Measurements from ENCODE around the gene INSR.

The INSR gene

DNA sequence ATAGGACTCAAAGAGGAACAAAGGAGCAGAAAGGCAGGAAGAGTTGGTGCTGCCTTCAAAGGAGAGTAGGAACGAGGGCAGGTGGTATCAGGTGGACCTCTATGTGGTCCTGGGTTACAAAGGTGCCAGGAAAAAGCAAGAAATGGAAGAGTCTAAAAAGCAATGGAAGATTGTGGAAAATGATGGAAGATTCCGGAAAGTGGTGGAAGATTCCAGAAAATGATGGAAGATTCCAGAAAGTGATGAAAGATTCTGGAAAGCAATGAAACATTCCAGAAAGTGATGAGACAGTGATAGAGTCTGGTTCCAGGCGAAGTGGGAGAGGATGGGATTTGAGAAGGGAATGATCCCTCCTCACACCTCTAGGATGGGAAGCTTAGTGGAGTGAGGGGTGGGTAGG is 169.4 kb downstream of the INSR start:
- H3K4ac ChIP-seq (ENCODE audit: low read depth, low read length): no peak overlapping the region
- H2AFZ ChIP-seq (ENCODE audit: insufficient read depth, low read length, poor library complexity): no peak overlapping the region
- no peak overlapping the region for H3K9ac ChIP-seq (ENCODE audit: low read length)
- peaks cover 11 to 15% of the 10 kb centered on the region in 2 experiments for H3K36me3 ChIP-seq (ENCODE audit: control insufficient read depth in 1 of 2, insufficient read depth in 2 of 2, low read length in 2 of 2)
- no peaks in the 10 kb centered on the region for H3K79me1 ChIP-seq (ENCODE audit: low read length)
- H3K4me1 ChIP-seq (ENCODE audit: control insufficient read depth in 1 of 2, insufficient read depth in 2 of 2, low read length in 2 of 2): no peaks in the 10 kb centered on the region
- no peak overlapping the region for H2BK12ac ChIP-seq (ENCODE audit: low read length)
- no peaks in the 10 kb centered on the region for H3K27me3 ChIP-seq (ENCODE audit: insufficient read depth, low read length)
- no peak overlapping the region for H4K12ac ChIP-seq (ENCODE audit: low read depth, low read length)
- H3K27ac ChIP-seq (ENCODE audit: low read depth, low read length): no peak overlapping the region
- no peak overlapping the region for H2BK120ac ChIP-seq (ENCODE audit: insufficient read depth, low read length, poor library complexity)
- H3K79me2 ChIP-seq (ENCODE audit: control insufficient read depth, insufficient read depth, low read length, poor library complexity): no peaks in the 10 kb centered on the region
- no peak for DNase-seq
- H4K8ac ChIP-seq (ENCODE audit: low read depth, low read length): no peak overlapping the region
- H2BK5ac ChIP-seq (ENCODE audit: low read depth, low read length, poor library complexity): no peak overlapping the region
- no peak overlapping the region for H3K4me2 ChIP-seq (ENCODE audit: low read length)
- no peak overlapping the region for H2AK5ac ChIP-seq (ENCODE audit: low read length)
- no peak overlapping the region for H4K91ac ChIP-seq (ENCODE audit: low read depth, low read length)
- H3K4me3 ChIP-seq (ENCODE audit: low read depth, low read length): no peak overlapping the region
- peaks cover 10% of the 10 kb centered on the region for H3K9me3 ChIP-seq (ENCODE audit: insufficient read depth, low read depth, low read length)
- WGBS (ENCODE audit: extremely low coverage, insufficient coverage, insufficient read length): no CpG with 5 or more reads among the region's 3 CpGs
- H3K14ac ChIP-seq (ENCODE audit: low read length): no peak overlapping the region
- no peak overlapping the region for H3K18ac ChIP-seq (ENCODE audit: low read length)
- no peak overlapping the region for H3K23ac ChIP-seq (ENCODE audit: low read length)

DNA sequence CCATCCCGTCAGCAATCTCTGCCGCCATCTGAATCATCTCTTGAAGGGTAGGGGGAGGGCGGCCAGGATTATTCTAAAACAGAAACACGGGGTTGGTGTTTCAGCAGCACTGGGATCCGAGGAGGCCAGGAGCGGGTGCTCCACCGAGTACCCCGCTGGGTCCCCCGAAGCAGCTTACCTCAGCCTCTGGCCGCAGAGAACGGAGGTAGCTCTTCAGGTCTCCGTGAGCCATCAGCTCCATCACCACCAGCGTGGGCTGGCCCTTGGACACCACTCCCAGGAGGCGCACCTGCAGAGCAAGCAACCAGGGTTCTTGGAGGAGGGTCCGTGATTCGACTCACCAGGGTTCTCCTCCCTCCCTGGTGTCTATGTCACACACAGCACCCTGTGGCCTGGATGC is 171.5 kb downstream of the INSR start:
- Histone ChIP-seq H4K91ac (ENCODE audit: low read depth, low read length) (no peak overlapping the region), H3K4me3 (ENCODE audit: low read depth, low read length) (no peak overlapping the region), H3K14ac (ENCODE audit: low read length) (no peak overlapping the region), H2BK12ac (ENCODE audit: low read length) (no peak overlapping the region), H3K79me2 (ENCODE audit: control insufficient read depth, insufficient read depth, low read length, poor library complexity) (no peaks in the 10 kb centered on the region), H3K79me1 (ENCODE audit: low read length) (no peaks in the 10 kb centered on the region), H3K23ac (ENCODE audit: low read length) (no peak overlapping the region), H2AFZ (ENCODE audit: insufficient read depth, low read length, poor library complexity) (no peak overlapping the region), H2BK5ac (ENCODE audit: low read depth, low read length, poor library complexity) (no peak overlapping the region), H4K12ac (ENCODE audit: low read depth, low read length) (no peak overlapping the region), H3K27me3 (ENCODE audit: insufficient read depth, low read length) (no peaks in the 10 kb centered on the region), H3K4ac (ENCODE audit: low read depth, low read length) (no peak overlapping the region), H3K27ac (ENCODE audit: low read depth, low read length) (no peak overlapping the region), H3K9me3 (ENCODE audit: insufficient read depth, low read depth, low read length) (peaks cover 12% of the 10 kb centered on the region), H4K8ac (ENCODE audit: low read depth, low read length) (no peak overlapping the region), H2AK5ac (ENCODE audit: low read length) (no peak overlapping the region), H3K36me3 (ENCODE audit: control insufficient read depth in 1 of 2, insufficient read depth in 2 of 2, low read length in 2 of 2) (peaks cover 13 to 20% of the 10 kb centered on the region in 2 experiments), H3K9ac (ENCODE audit: low read length) (no peak overlapping the region), H3K18ac (ENCODE audit: low read length) (no peak overlapping the region), H3K4me1 (ENCODE audit: control insufficient read depth in 1 of 2, insufficient read depth in 2 of 2, low read length in 2 of 2) (no peaks in the 10 kb centered on the region), H3K4me2 (ENCODE audit: low read length) (no peak overlapping the region), H2BK120ac (ENCODE audit: insufficient read depth, low read length, poor library complexity) (no peak overlapping the region)
- no CpG with 5 or more reads among the region's 16 CpGs for WGBS (ENCODE audit: extremely low coverage, insufficient coverage, insufficient read length)
- DNase-seq: no peak

DNA sequence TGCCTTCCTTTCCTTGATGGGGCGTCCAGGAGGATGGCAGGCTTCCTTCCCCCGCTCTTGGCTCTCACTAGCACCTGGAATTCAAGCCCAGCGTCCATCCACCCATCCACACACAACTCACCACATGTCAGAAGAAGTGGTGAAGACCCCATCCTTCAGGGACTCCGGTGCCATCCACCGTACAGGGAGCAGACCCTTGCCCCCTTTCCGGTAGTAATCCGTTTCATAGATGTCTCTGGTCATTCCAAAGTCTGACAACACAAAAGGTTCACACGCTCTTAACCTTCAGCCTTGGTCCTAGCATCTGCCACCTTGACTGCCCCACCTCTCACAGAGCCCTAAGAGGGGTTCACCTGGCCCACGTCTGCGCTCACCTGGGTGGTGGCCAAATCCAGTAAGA is 173.7 kb downstream of the INSR start:
- Histone ChIP-seq H3K27ac (ENCODE audit: low read depth, low read length) (no peak overlapping the region), H3K4me2 (ENCODE audit: low read length) (no peak overlapping the region), H4K12ac (ENCODE audit: low read depth, low read length) (no peak overlapping the region), H3K79me2 (ENCODE audit: control insufficient read depth, insufficient read depth, low read length, poor library complexity) (no peaks in the 10 kb centered on the region), H3K18ac (ENCODE audit: low read length) (no peak overlapping the region), H2AK5ac (ENCODE audit: low read length) (no peak overlapping the region), H3K9me3 (ENCODE audit: insufficient read depth, low read depth, low read length) (peaks cover 6% of the 10 kb centered on the region), H4K8ac (ENCODE audit: low read depth, low read length) (no peak overlapping the region), H3K79me1 (ENCODE audit: low read length) (no peaks in the 10 kb centered on the region), H2BK120ac (ENCODE audit: insufficient read depth, low read length, poor library complexity) (no peak overlapping the region), H3K4me1 (ENCODE audit: control insufficient read depth in 1 of 2, insufficient read depth in 2 of 2, low read length in 2 of 2) (no peaks in the 10 kb centered on the region), H3K23ac (ENCODE audit: low read length) (no peak overlapping the region), H3K9ac (ENCODE audit: low read length) (no peak overlapping the region), H4K91ac (ENCODE audit: low read depth, low read length) (no peak overlapping the region), H2AFZ (ENCODE audit: insufficient read depth, low read length, poor library complexity) (no peak overlapping the region), H3K14ac (ENCODE audit: low read length) (no peak overlapping the region), H3K27me3 (ENCODE audit: insufficient read depth, low read length) (no peaks in the 10 kb centered on the region), H2BK5ac (ENCODE audit: low read depth, low read length, poor library complexity) (no peak overlapping the region), H3K4me3 (ENCODE audit: low read depth, low read length) (no peak overlapping the region), H3K36me3 (ENCODE audit: control insufficient read depth in 1 of 2, insufficient read depth in 2 of 2, low read length in 2 of 2) (peaks cover 6 to 10% of the 10 kb centered on the region in 2 experiments), H3K4ac (ENCODE audit: low read depth, low read length) (no peak overlapping the region), H2BK12ac (ENCODE audit: low read length) (no peak overlapping the region)
- WGBS (ENCODE audit: extremely low coverage, insufficient coverage, insufficient read length): no CpG with 5 or more reads among the region's 10 CpGs
- no peak for DNase-seq

DNA sequence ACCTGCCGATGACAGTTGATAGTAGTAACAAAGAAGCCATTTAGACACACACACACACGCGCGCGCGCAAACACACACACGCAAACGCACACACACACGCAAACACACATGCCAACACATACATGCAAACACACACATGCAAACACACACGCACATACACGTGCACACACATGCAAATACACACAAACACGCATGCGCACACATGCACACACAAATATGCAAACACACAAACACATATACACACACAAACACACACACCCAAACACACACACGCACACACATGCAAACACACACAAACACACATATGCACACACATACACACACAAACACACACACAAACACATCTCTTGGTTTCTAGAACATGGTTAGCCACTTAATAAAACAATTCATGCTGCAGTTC is 174.6 kb downstream of the INSR start:
- Histone ChIP-seq H3K79me1 (ENCODE audit: low read length) (no peaks in the 10 kb centered on the region), H3K9me3 (ENCODE audit: insufficient read depth, low read depth, low read length) (peaks cover 2% of the 10 kb centered on the region), H2AFZ (ENCODE audit: insufficient read depth, low read length, poor library complexity) (no peak overlapping the region), H3K4me3 (ENCODE audit: low read depth, low read length) (peak overlapping the region; percentile 20), H4K8ac (ENCODE audit: low read depth, low read length) (no peak overlapping the region), H2AK5ac (ENCODE audit: low read length) (no peak overlapping the region), H3K36me3 (ENCODE audit: control insufficient read depth in 1 of 2, insufficient read depth in 2 of 2, low read length in 2 of 2) (peaks cover 2 to 6% of the 10 kb centered on the region in 2 experiments), H3K14ac (ENCODE audit: low read length) (no peak overlapping the region), H2BK120ac (ENCODE audit: insufficient read depth, low read length, poor library complexity) (no peak overlapping the region), H3K4ac (ENCODE audit: low read depth, low read length) (no peak overlapping the region), H3K18ac (ENCODE audit: low read length) (no peak overlapping the region), H3K27me3 (ENCODE audit: insufficient read depth, low read length) (no peaks in the 10 kb centered on the region), H2BK12ac (ENCODE audit: low read length) (no peak overlapping the region), H3K9ac (ENCODE audit: low read length) (no peak overlapping the region), H3K4me2 (ENCODE audit: low read length) (no peak overlapping the region), H4K12ac (ENCODE audit: low read depth, low read length) (no peak overlapping the region), H2BK5ac (ENCODE audit: low read depth, low read length, poor library complexity) (no peak overlapping the region), H3K23ac (ENCODE audit: low read length) (no peak overlapping the region), H3K27ac (ENCODE audit: low read depth, low read length) (no peak overlapping the region), H3K4me1 (ENCODE audit: control insufficient read depth in 1 of 2, insufficient read depth in 2 of 2, low read length in 2 of 2) (no peaks in the 10 kb centered on the region), H3K79me2 (ENCODE audit: control insufficient read depth, insufficient read depth, low read length, poor library complexity) (no peaks in the 10 kb centered on the region), H4K91ac (ENCODE audit: low read depth, low read length) (no peak overlapping the region)
- no peak for DNase-seq
- 100% methylated on average over 3 of the region's 14 CpGs for WGBS (ENCODE audit: extremely low coverage, insufficient coverage, insufficient read length)

Measured in trophoblast cell (in vitro differentiated cells and primary cell).